ENCODE data around the gene MSLN. TPM values are rescaled to one million over a fixed set of nuclear protein-coding genes. Genes with fewer than 3 reads are reported as not detected.

MSLN gene
- total and polyA plus RNA-seq, 2 experiments from 2014 or later, result 0.10 TPM; not detected in 1

DNA sequence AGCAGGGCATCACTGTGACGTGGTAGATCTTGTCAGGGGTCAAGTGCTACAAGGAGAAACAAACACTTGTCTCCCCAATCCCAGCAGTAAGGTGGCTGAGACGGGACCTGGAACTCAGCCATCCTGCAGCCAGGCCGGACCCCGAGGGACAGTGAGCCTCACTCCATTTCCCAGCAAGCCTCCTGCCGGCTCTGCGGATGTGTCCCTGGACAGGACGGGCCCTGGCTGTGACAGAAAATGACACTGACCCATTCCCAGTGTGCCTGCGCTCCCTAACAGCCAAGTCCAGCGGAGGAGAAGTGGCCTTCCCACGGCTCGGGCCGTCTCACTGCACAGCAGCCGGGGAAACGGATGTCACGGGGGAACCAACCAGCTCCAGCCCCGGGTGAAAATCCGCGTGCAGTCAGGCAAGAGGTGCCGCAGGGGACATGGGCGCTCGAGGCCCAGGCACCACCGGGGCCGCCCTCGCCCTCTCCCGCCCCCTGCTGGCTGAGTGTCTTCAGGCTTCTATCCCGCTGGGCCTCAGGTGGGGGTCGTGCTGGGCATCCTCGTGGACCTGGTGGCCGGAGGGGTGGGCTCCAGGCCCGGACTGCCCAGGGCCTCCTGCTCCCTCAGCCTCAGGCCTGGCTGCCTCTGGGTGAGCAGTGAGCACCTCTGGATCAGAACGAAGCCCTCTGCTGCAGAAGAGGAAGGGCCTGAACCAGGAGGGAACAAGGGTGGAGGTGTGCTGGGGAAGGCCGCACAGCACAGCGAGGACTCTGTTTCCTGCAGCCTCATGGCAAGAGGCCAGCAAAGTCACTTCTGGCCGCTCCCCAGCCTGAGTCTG is 26.9 kb upstream of the MSLN start:
- no peak overlapping the region for H3K4me3 ChIP-seq
- no peaks in the 10 kb centered on the region for H3K9me3 Mint-ChIP-seq
- TF ChIP-seq, protein P1, sequence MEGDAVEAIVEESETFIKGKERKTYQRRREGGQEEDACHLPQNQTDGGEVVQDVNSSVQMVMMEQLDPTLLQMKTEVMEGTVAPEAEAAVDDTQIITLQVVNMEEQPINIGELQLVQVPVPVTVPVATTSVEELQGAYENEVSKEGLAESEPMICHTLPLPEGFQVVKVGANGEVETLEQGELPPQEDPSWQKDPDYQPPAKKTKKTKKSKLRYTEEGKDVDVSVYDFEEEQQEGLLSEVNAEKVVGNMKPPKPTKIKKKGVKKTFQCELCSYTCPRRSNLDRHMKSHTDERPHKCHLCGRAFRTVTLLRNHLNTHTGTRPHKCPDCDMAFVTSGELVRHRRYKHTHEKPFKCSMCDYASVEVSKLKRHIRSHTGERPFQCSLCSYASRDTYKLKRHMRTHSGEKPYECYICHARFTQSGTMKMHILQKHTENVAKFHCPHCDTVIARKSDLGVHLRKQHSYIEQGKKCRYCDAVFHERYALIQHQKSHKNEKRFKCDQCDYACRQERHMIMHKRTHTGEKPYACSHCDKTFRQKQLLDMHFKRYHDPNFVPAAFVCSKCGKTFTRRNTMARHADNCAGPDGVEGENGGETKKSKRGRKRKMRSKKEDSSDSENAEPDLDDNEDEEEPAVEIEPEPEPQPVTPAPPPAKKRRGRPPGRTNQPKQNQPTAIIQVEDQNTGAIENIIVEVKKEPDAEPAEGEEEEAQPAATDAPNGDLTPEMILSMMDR (conservative IDR thresholded peaks at IDR 0.05; ENCODE audit: low read depth in 2 of 2), result peak; percentile 62 to 80
- TF ChIP-seq EZH2 (IDR thresholded peaks at IDR 0.05; ENCODE audit: low read depth, unreplicated experiment), result no peak
- no peak overlapping the region for H3K4me3 Mint-ChIP-seq
- H3K36me3 Mint-ChIP-seq (ENCODE audit: low read depth), result peaks cover 28% of the 10 kb centered on the region
- no peak overlapping the region for H3K4me2 ChIP-seq
- H2AFZ ChIP-seq, result no peak overlapping the region
- no peaks in the 10 kb centered on the region for H3K4me1 ChIP-seq (ENCODE audit: insufficient read depth)
- no peaks in the 10 kb centered on the region for H3K9me2 ChIP-seq (ENCODE audit: insufficient read depth)
- H4K20me1 ChIP-seq (replicated peaks; ENCODE audit: insufficient read depth), result no peaks in the 10 kb centered on the region
- peak; percentile 61 for ATAC-seq
- H3K27me3 Mint-ChIP-seq (ENCODE audit: insufficient read depth, low read depth, poor library complexity), result peaks cover 16% of the 10 kb centered on the region
- H3F3A ChIP-seq (replicated peaks; ENCODE audit: low read depth), result peaks cover 2% of the 10 kb centered on the region; the same call in 1 of the 2 replicates
- no peaks in the 10 kb centered on the region; the same call in 1 of the 2 replicates for H3K36me3 ChIP-seq (ENCODE audit: insufficient read depth)
- H3K27ac ChIP-seq (ENCODE audit: low read depth), result no peak overlapping the region
- H3K79me2 ChIP-seq (replicated peaks; ENCODE audit: insufficient read depth), result no peaks in the 10 kb centered on the region
- H3K4me1 Mint-ChIP-seq, result peaks cover 8% of the 10 kb centered on the region
- peak; percentile 79 for DNase-seq (ENCODE audit: low spot score)
- H3K27ac Mint-ChIP-seq, result no peak overlapping the region
- H3K27me3 ChIP-seq (ENCODE audit: insufficient read depth), result no peaks in the 10 kb centered on the region

DNA sequence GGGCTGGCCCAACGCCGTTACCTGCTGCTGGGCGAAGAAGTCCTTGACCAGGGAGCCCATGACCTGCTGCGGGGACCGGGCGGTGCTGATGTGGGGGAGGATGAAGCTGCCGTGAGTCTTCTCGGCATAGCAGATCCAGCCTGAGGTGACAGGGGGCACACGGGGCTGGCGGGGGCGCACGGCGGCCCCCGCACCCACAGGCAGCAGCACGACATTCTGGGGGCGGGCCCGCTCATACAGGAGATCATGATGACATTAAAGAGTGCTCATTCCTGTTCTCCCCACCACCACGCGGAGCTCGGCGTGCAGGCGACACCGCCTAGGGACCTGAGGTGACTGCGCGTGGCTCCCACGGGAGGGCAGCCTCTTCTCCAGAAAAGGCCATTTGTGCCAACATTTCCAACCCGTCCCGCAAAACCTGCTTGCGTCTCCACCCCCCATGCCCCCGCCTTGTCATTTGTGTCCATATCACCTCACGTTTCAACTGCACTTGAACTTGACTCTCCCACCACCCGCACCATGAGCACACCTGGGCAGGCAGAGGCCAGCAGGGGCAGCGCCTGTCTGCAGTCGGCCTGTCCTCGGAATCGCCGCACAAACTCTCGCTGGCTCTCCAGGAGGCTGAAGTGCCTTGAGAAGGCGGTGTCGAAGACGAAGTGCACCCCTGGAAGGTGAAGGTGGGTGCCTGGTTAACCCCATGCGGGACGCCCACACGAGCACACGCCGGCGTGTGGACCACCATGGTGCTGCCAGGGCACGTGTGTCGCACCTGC is 26.1 kb upstream of the MSLN start:
- DNase-seq (ENCODE audit: low spot score), result no peak
- Histone ChIP-seq H3F3A (replicated peaks; ENCODE audit: low read depth) (peaks cover 2% of the 10 kb centered on the region; the same call in 1 of the 2 replicates), H3K4me1 (ENCODE audit: insufficient read depth) (no peaks in the 10 kb centered on the region), H3K27me3 (ENCODE audit: insufficient read depth) (no peaks in the 10 kb centered on the region), H3K36me3 (ENCODE audit: insufficient read depth) (no peaks in the 10 kb centered on the region; the same call in 1 of the 2 replicates), H2AFZ (no peak overlapping the region), H3K4me2 (no peak overlapping the region), H3K4me3 (no peak overlapping the region), H4K20me1 (replicated peaks; ENCODE audit: insufficient read depth) (no peaks in the 10 kb centered on the region), H3K27ac (ENCODE audit: low read depth) (no peak overlapping the region), H3K9me2 (ENCODE audit: insufficient read depth) (no peaks in the 10 kb centered on the region), H3K79me2 (replicated peaks; ENCODE audit: insufficient read depth) (no peaks in the 10 kb centered on the region)
- Mint-ChIP-seq H3K4me3 (no peak overlapping the region), H3K36me3 (ENCODE audit: low read depth) (peaks cover 31% of the 10 kb centered on the region), H3K4me1 (peaks cover 8% of the 10 kb centered on the region), H3K27me3 (ENCODE audit: insufficient read depth, low read depth, poor library complexity) (peaks cover 14% of the 10 kb centered on the region), H3K27ac (no peak overlapping the region), H3K9me3 (no peaks in the 10 kb centered on the region)
- ATAC-seq, result no peak
- no peak for TF ChIP-seq ZNF331 (CRISPR knock-in tag; IDR thresholded peaks at IDR 0.05; ENCODE audit: low read depth)
- TF ChIP-seq, protein P1 (conservative IDR thresholded peaks at IDR 0.05; ENCODE audit: low read depth in 2 of 2), result no peak
- TF ChIP-seq POLR2AphosphoS5 (IDR thresholded peaks at IDR 0.05; ENCODE audit: low read depth), result no peak
- TF ChIP-seq EZH2phosphoT487 (IDR thresholded peaks at IDR 0.05; ENCODE audit: unreplicated experiment), result no peak
- TF ChIP-seq, protein P2, sequence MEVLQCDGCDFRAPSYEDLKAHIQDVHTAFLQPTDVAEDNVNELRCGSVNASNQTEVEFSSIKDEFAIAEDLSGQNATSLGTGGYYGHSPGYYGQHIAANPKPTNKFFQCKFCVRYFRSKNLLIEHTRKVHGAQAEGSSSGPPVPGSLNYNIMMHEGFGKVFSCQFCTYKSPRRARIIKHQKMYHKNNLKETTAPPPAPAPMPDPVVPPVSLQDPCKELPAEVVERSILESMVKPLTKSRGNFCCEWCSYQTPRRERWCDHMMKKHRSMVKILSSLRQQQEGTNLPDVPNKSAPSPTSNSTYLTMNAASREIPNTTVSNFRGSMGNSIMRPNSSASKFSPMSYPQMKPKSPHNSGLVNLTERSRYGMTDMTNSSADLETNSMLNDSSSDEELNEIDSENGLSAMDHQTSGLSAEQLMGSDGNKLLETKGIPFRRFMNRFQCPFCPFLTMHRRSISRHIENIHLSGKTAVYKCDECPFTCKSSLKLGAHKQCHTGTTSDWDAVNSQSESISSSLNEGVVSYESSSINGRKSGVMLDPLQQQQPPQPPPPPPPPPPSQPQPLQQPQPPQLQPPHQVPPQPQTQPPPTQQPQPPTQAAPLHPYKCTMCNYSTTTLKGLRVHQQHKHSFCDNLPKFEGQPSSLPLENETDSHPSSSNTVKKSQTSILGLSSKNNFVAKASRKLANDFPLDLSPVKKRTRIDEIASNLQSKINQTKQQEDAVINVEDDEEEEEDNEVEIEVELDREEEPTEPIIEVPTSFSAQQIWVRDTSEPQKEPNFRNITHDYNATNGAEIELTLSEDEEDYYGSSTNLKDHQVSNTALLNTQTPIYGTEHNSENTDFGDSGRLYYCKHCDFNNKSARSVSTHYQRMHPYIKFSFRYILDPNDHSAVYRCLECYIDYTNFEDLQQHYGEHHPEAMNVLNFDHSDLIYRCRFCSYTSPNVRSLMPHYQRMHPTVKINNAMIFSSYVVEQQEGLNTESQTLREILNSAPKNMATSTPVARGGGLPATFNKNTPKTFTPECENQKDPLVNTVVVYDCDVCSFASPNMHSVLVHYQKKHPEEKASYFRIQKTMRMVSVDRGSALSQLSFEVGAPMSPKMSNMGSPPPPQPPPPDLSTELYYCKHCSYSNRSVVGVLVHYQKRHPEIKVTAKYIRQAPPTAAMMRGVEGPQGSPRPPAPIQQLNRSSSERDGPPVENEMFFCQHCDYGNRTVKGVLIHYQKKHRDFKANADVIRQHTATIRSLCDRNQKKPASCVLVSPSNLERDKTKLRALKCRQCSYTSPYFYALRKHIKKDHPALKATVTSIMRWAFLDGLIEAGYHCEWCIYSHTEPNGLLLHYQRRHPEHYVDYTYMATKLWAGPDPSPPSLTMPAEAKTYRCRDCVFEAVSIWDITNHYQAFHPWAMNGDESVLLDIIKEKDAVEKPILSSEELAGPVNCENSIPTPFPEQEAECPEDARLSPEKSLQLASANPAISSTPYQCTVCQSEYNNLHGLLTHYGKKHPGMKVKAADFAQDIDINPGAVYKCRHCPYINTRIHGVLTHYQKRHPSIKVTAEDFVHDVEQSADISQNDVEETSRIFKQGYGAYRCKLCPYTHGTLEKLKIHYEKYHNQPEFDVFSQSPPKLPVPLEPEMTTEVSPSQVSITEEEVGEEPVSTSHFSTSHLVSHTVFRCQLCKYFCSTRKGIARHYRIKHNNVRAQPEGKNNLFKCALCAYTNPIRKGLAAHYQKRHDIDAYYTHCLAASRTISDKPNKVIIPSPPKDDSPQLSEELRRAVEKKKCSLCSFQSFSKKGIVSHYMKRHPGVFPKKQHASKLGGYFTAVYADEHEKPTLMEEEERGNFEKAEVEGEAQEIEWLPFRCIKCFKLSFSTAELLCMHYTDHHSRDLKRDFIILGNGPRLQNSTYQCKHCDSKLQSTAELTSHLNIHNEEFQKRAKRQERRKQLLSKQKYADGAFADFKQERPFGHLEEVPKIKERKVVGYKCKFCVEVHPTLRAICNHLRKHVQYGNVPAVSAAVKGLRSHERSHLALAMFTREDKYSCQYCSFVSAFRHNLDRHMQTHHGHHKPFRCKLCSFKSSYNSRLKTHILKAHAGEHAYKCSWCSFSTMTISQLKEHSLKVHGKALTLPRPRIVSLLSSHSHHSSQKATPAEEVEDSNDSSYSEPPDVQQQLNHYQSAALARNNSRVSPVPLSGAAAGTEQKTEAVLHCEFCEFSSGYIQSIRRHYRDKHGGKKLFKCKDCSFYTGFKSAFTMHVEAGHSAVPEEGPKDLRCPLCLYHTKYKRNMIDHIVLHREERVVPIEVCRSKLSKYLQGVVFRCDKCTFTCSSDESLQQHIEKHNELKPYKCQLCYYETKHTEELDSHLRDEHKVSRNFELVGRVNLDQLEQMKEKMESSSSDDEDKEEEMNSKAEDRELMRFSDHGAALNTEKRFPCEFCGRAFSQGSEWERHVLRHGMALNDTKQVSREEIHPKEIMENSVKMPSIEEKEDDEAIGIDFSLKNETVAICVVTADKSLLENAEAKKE (CRISPR knock-in tag; IDR thresholded peaks at IDR 0.05), result no peak
- no peak for TF ChIP-seq NANOG (IDR thresholded peaks at IDR 0.05; ENCODE audit: borderline replicate concordance)
